Neural progenitor cell (in vitro differentiated cells): ENCODE measurements around the gene FARS2. TPM values are rescaled to one million over a fixed set of nuclear protein-coding genes. Genes with fewer than 3 reads are reported as not detected.

Experiments used
- DNase-seq: peaks from one replicate; pipeline ENCODE4 v3.0.0-alpha.2; 2016; ENCODE audit warnings: low spot score
- H2AFZ ChIP-seq: fragments of 200-600 bp; sonication (generic); replicated peaks from 2 replicates; pipeline ENCODE4 v1.6.1; 2016; ENCODE audit warnings: antibody characterized with exemption
- H3F3A ChIP-seq: fragments of 200-600 bp; sonication (generic); 2 replicates; pipeline ENCODE4 v1.6.1; 2016; ENCODE audit warnings: antibody characterized with exemption, low read depth
- H3K27ac ChIP-seq: fragments of 200-600 bp; sonication (generic); 2 replicates; pipeline ENCODE4 v1.5.1; 2016; ENCODE audit warnings: mild to moderate bottlenecking
- H3K27me3 ChIP-seq: fragments of 200-600 bp; sonication (generic); 2 replicates; pipeline ENCODE4 v1.6.1; 2016; ENCODE audit warnings: mild to moderate bottlenecking, moderate library complexity
- H3K36me3 ChIP-seq: fragments of 200-600 bp; sonication (generic); 2 replicates; pipeline ENCODE4 v1.5.1; 2016
- H3K4me1 ChIP-seq: fragments of 200-600 bp; sonication (generic); 2 replicates; pipeline ENCODE4 v1.6.1; 2016; ENCODE audit warnings: mixed run types
- H3K4me2 ChIP-seq: fragments of 200-600 bp; sonication (generic); 2 replicates; pipeline ENCODE4 v1.6.1; 2016
- H3K4me3 ChIP-seq: fragments of 200-600 bp; sonication (generic); 2 replicates; pipeline ENCODE4 v1.5.1; 2016
- H3K79me2 ChIP-seq: fragments of 200-600 bp; sonication (generic); 2 replicates; pipeline ENCODE4 v1.6.1; 2016; ENCODE audit warnings: low read depth
- H3K9ac ChIP-seq: fragments of 200-600 bp; sonication (generic); 2 replicates; pipeline ENCODE4 v1.6.1; 2016
- H3K9me3 ChIP-seq: fragments of 200-600 bp; sonication (generic); 2 replicates; pipeline ENCODE4 v1.5.1; 2016; ENCODE audit warnings: low read depth
- H4K20me1 ChIP-seq: fragments of 200-600 bp; sonication (generic); 2 replicates; pipeline ENCODE4 v1.6.1; 2016; ENCODE audit warnings: low read depth
- H3K27ac Mint-ChIP-seq: 3 replicates; pipeline ENCODE4 v1.8.0; 2021; ENCODE audit warnings: mixed read lengths
- H3K27me3 Mint-ChIP-seq: 2 replicates; pipeline ENCODE4 v1.8.0; 2022; ENCODE audit warnings: low read depth, mild to moderate bottlenecking, inconsistent platforms, moderate library complexity, mixed read lengths; ENCODE audit not compliant: insufficient read depth
- H3K36me3 Mint-ChIP-seq: 3 replicates; pipeline ENCODE4 v1.8.0; 2021; ENCODE audit warnings: mixed read lengths
- H3K4me1 Mint-ChIP-seq: 3 replicates; pipeline ENCODE4 v1.8.0; 2021; ENCODE audit warnings: mixed read lengths
- H3K4me3 Mint-ChIP-seq: 3 replicates; pipeline ENCODE4 v1.8.0; 2021; ENCODE audit warnings: mild to moderate bottlenecking, moderate library complexity, mixed read lengths
- H3K9me3 Mint-ChIP-seq: 3 replicates; pipeline ENCODE4 v1.8.0; 2020; ENCODE audit warnings: mixed read lengths
- EZH2 ChIP-seq: fragments of 200-600 bp; sonication (generic); IDR thresholded peaks from 2 replicates; pipeline ENCODE4 v1.6.1; 2017; ENCODE audit warnings: antibody characterized with exemption, mild to moderate bottlenecking, moderate library complexity
- EZH2phosphoT487 ChIP-seq: fragments of 200-600 bp; sonication (generic); IDR thresholded peaks from 2 replicates; pipeline ENCODE4 v1.6.1; 2017; ENCODE audit warnings: antibody characterized with exemption
- total RNA-seq: library from RNA; depleted of rRNA; stranded (reverse); fragments of >200 nt; gene quantifications from 2 replicates; pipeline ENCODE4 v1.2.3, GENCODE V29; 2015; ENCODE audit warnings: low replicate concordance
- TF ChIP-seq, protein P1 (sequence below): fragments of 200-600 bp; sonication (generic); IDR thresholded peaks from 2 replicates; pipeline ENCODE4 v1.5.1; 2017; ENCODE audit warnings: antibody characterized with exemption, mild to moderate bottlenecking

The FARS2 gene
- total RNA-seq, 1 donor from 2014 or later, result 10.8 TPM

DNA sequence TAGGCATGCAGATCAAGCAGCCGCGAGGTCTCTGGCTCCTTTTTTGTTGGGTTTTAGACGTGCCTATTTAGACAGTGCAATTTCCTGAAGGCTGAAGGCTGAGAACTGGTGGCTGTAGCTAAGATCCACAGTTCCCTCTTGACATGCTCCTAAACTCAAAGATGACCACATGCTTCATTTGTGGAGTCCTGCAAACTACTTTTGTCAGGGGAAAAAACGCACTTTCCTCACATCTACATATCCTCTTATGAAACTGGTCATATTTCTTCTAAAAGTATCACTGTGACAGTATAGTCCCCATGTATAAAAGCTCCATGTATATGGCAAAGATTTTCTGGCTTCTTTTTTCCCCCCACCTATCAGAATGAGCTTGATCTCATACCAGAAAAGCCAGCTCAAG, 31.2 kb upstream of the FARS2 start:
- no peak overlapping the region for H3K4me3 ChIP-seq
- Mint-ChIP-seq H3K36me3 (peaks cover 3% of the 10 kb centered on the region), H3K27ac (no peak overlapping the region), H3K4me1 (no peaks in the 10 kb centered on the region), H3K4me3 (no peak overlapping the region), H3K27me3 (no peaks in the 10 kb centered on the region), H3K9me3 (no peaks in the 10 kb centered on the region)
- no peak for DNase-seq
- H3K9me3 ChIP-seq, result no peaks in the 10 kb centered on the region
- H3F3A ChIP-seq, result no peaks in the 10 kb centered on the region
- no peak overlapping the region for H3K9ac ChIP-seq
- TF ChIP-seq EZH2, result no peak
- TF ChIP-seq, protein P1, sequence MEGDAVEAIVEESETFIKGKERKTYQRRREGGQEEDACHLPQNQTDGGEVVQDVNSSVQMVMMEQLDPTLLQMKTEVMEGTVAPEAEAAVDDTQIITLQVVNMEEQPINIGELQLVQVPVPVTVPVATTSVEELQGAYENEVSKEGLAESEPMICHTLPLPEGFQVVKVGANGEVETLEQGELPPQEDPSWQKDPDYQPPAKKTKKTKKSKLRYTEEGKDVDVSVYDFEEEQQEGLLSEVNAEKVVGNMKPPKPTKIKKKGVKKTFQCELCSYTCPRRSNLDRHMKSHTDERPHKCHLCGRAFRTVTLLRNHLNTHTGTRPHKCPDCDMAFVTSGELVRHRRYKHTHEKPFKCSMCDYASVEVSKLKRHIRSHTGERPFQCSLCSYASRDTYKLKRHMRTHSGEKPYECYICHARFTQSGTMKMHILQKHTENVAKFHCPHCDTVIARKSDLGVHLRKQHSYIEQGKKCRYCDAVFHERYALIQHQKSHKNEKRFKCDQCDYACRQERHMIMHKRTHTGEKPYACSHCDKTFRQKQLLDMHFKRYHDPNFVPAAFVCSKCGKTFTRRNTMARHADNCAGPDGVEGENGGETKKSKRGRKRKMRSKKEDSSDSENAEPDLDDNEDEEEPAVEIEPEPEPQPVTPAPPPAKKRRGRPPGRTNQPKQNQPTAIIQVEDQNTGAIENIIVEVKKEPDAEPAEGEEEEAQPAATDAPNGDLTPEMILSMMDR, result no peak
- H3K79me2 ChIP-seq, result no peaks in the 10 kb centered on the region
- no peaks in the 10 kb centered on the region for H4K20me1 ChIP-seq
- no peak overlapping the region for H3K4me2 ChIP-seq
- no peak overlapping the region for H3K27ac ChIP-seq
- no peaks in the 10 kb centered on the region for H3K27me3 ChIP-seq
- peaks cover 4% of the 10 kb centered on the region for H3K4me1 ChIP-seq
- H2AFZ ChIP-seq, result no peak overlapping the region
- no peaks in the 10 kb centered on the region for H3K36me3 ChIP-seq

DNA sequence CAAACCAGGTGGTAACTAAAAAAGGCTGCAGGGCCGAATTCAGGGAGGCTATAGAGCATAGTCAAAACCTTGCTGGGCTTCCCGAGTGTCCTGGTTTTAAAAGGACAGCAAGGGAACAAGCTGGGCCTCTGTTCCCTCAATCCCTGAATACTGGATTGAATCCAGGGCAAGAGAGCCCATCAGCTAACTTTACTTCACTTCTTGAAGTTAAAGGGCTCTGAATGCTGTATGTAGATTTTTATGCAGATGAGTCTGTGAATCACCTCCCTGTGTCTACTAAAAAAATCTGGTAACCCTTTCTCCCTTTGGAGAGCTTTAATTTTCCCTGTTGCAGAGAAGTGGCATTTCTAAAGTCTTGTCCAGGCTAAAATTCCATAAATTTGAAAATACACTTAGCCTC, 30.0 kb upstream of the FARS2 start:
- Histone ChIP-seq H3K4me2 (no peak overlapping the region), H3K27me3 (no peaks in the 10 kb centered on the region), H3K4me1 (peaks cover 4% of the 10 kb centered on the region), H2AFZ (no peak overlapping the region), H3F3A (no peaks in the 10 kb centered on the region), H3K36me3 (peaks cover 2% of the 10 kb centered on the region), H3K27ac (no peak overlapping the region), H4K20me1 (no peaks in the 10 kb centered on the region), H3K79me2 (no peaks in the 10 kb centered on the region), H3K9me3 (no peaks in the 10 kb centered on the region), H3K9ac (no peak overlapping the region), H3K4me3 (no peak overlapping the region)
- no peak overlapping the region for H3K4me3 Mint-ChIP-seq
- no peak for DNase-seq
- H3K27ac Mint-ChIP-seq, result no peak overlapping the region
- no peaks in the 10 kb centered on the region for H3K4me1 Mint-ChIP-seq
- TF ChIP-seq EZH2, result no peak
- TF ChIP-seq EZH2phosphoT487, result no peak
- TF ChIP-seq, protein P1, result no peak
- H3K9me3 Mint-ChIP-seq, result no peaks in the 10 kb centered on the region
- no peaks in the 10 kb centered on the region for H3K27me3 Mint-ChIP-seq
- peaks cover 2% of the 10 kb centered on the region for H3K36me3 Mint-ChIP-seq

DNA sequence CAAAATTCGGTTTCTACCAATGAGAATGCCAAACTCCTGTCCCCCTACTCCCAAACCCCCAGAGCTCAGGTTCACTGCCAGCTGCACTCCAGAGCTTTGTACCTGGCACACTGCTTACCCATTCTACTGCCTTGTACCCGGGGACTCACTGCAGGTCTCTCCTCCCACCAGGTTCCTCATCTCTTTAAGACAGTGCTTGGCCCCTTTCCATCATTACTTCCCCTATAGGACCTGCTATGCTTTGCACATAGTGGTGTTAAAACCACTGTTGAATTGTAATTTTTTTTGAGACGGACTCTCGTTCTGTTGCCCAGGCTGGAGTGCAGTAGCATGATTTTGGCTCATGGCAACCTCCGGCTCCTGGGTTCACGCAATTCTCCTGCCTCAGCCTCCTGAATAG, 26.4 kb upstream of the FARS2 start:
- H3K4me3 Mint-ChIP-seq, result no peak overlapping the region
- no peak overlapping the region for H3K4me2 ChIP-seq
- peaks cover 2% of the 10 kb centered on the region for H3K36me3 ChIP-seq
- H3K4me1 ChIP-seq, result peaks cover 4% of the 10 kb centered on the region
- no peak overlapping the region for H3K27ac ChIP-seq
- H3K4me3 ChIP-seq, result no peak overlapping the region
- H3K4me1 Mint-ChIP-seq, result no peaks in the 10 kb centered on the region
- no peak overlapping the region for H2AFZ ChIP-seq
- peaks cover 2% of the 10 kb centered on the region for H3K36me3 Mint-ChIP-seq
- H3K9me3 Mint-ChIP-seq, result no peaks in the 10 kb centered on the region
- no peak overlapping the region for H3K27ac Mint-ChIP-seq
- H3K9me3 ChIP-seq, result no peaks in the 10 kb centered on the region
- no peaks in the 10 kb centered on the region for H3F3A ChIP-seq
- H4K20me1 ChIP-seq, result no peaks in the 10 kb centered on the region
- no peaks in the 10 kb centered on the region for H3K27me3 Mint-ChIP-seq
- no peaks in the 10 kb centered on the region for H3K27me3 ChIP-seq
- TF ChIP-seq EZH2 (no peak), EZH2phosphoT487 (no peak)
- TF ChIP-seq, protein P1, result no peak
- H3K79me2 ChIP-seq, result no peaks in the 10 kb centered on the region
- H3K9ac ChIP-seq, result no peak overlapping the region
- no peak for DNase-seq

DNA sequence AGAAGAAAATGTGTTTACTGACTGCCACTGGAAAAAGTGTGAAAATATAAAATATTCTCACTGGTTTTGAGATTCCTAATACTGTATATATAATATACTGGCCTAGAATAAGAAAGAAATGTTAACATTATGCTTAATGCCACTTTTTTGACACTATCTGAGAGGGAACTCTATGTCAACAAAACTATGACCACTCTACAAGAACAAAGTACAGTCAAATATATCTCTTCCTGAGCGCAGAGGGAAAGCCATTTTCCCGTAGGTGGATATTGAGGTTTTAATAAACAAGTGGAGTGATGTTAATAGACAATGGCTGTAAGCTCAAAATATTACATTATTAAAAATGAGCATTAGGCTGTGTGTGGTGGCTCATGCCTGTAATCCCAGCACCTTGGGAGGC, 25.5 kb upstream of the FARS2 start:
- Histone ChIP-seq H4K20me1 (peaks cover under 1% of the 10 kb centered on the region), H3K27ac (no peak overlapping the region), H3F3A (no peaks in the 10 kb centered on the region), H3K9me3 (no peaks in the 10 kb centered on the region), H3K79me2 (no peaks in the 10 kb centered on the region), H3K4me3 (no peak overlapping the region), H2AFZ (no peak overlapping the region), H3K4me1 (peaks cover 4% of the 10 kb centered on the region), H3K4me2 (no peak overlapping the region), H3K27me3 (no peaks in the 10 kb centered on the region), H3K9ac (no peak overlapping the region), H3K36me3 (peaks cover 2% of the 10 kb centered on the region)
- DNase-seq, result no peak
- Mint-ChIP-seq H3K4me3 (no peak overlapping the region), H3K4me1 (peaks cover 2% of the 10 kb centered on the region), H3K9me3 (no peaks in the 10 kb centered on the region), H3K36me3 (peaks cover 4% of the 10 kb centered on the region), H3K27ac (no peak overlapping the region), H3K27me3 (no peaks in the 10 kb centered on the region)
- TF ChIP-seq EZH2, result no peak
- TF ChIP-seq, protein P1, result no peak
- TF ChIP-seq EZH2phosphoT487, result no peak
